ENCODE data around the gene TES.

- TF ChIP-seq EP300 (IDR thresholded peaks at IDR 0.05): no peak
- TF ChIP-seq POLR2A (IDR thresholded peaks at IDR 0.05): no peak
Observed at GRCh38 chr7:116240024-116240668, 29.8 kb downstream of the TES start.

Data from gastroesophageal sphincter (tissue), 2 donors.